Panc1 (cell line): Measurements from ENCODE around the gene HBG2. TPM values are rescaled to one million over a fixed set of nuclear protein-coding genes. Genes with fewer than 3 reads are reported as not detected.

Source experiments
- ATAC-seq: fragments of 200-7000 bp; cut with Tn5 transposase; 2 replicates; pipeline ENCODE4 v1.9.1; 2020; ENCODE audit warnings: mild to moderate bottlenecking, moderate library complexity
- BruUV-seq: library from RNA; stranded (reverse); fragments of 400-500 nt; replicated peaks from 2 replicates; lab custom pipeline; 2021; lab: Mats Ljungman, UMichigan
- CTCF ChIA-PET: fragments of 300-600 bp; sonication (Branson Sonifier 250); formaldehyde crosslinking; loops from one replicate; lab custom pipeline; 2022; ENCODE audit warnings: antibody characterized with exemption; lab: Charles Lee
- POLR2A ChIA-PET: fragments of 300-600 bp; sonication (Branson Sonifier 250); formaldehyde crosslinking; loops from one replicate; lab custom pipeline; 2022; ENCODE audit warnings: antibody characterized with exemption; lab: Charles Lee
- DNase-seq: peaks from one replicate; pipeline ENCODE4 v3.0.0-alpha.2; 2010; ENCODE audit warnings: low read depth, low spot score
- H3K27ac ChIP-seq: 2 replicates; pipeline ENCODE4 v1.5.1; 2011; ENCODE audit warnings: mild to moderate bottlenecking, low read length, inconsistent platforms
- H3K27me3 ChIP-seq: fragments of 200-500 bp; sonication (Bioruptor generic); 2 replicates; pipeline ENCODE4 v1.6.0; 2014; ENCODE audit warnings: low read length, inconsistent platforms; ENCODE audit not compliant: control insufficient read depth, insufficient read depth
- H3K36me3 ChIP-seq: fragments of 200-500 bp; sonication (Bioruptor generic); 2 replicates; pipeline ENCODE4 v1.5.1; 2014; ENCODE audit warnings: inconsistent platforms, mild to moderate bottlenecking, low read length, moderate library complexity; ENCODE audit not compliant: control insufficient read depth, insufficient read depth
- H3K4me1 ChIP-seq: 2 replicates; pipeline ENCODE4 v1.5.1; 2011; ENCODE audit warnings: inconsistent platforms, mild to moderate bottlenecking, low read length, moderate library complexity; ENCODE audit not compliant: control insufficient read depth, insufficient read depth
- H3K4me3 ChIP-seq, 2 experiments: 2 replicates each; pipeline ENCODE4 v1.5.1; 2011 to 2012; ENCODE audit warnings: low read depth in 2 of 2, low read length in 2 of 2, mild to moderate bottlenecking in 2 of 2, inconsistent platforms in 1 of 2, moderate library complexity in 1 of 2
- H3K9me3 ChIP-seq: fragments of 200-500 bp; sonication (Bioruptor generic); 2 replicates; pipeline ENCODE4 v1.5.1; 2014; ENCODE audit warnings: low read depth, mild to moderate bottlenecking, inconsistent platforms, low read length, moderate library complexity; ENCODE audit not compliant: control insufficient read depth, insufficient read depth
- POLR2AphosphoS5 ChIP-seq: IDR thresholded peaks from 2 replicates; pipeline ENCODE4 v1.6.1; 2012; ENCODE audit warnings: mild to moderate bottlenecking, low read depth, low read length, moderate library complexity
- SIN3A ChIP-seq: IDR thresholded peaks from 2 replicates; pipeline ENCODE4 v1.6.1; 2012; ENCODE audit warnings: low read depth, mild to moderate bottlenecking, low read length, moderate library complexity, borderline replicate concordance; ENCODE audit not compliant: insufficient read depth
- TCF7L2 ChIP-seq: IDR thresholded peaks from 2 replicates; pipeline ENCODE4 v1.6.1; 2011; ENCODE audit warnings: mild to moderate bottlenecking, low read depth, low read length, inconsistent platforms
- in situ Hi-C: cut with HindIII; loops from 2 replicates; pipeline ENCODE4 v1.10.0; 2016; ENCODE audit warnings: low sequenced_read_pairs, low pct_unique_long_range_greater_than_20kb
- intact Hi-C: fragments of 100-400 bp; cut with micrococcal nuclease; formaldehyde crosslinking; loops from one replicate; pipeline ENCODE4 v1.10.0; 2022; ENCODE audit not compliant: unreplicated experiment
- total RNA-seq: library from RNA; stranded (reverse); gene quantifications from one replicate; pipeline ENCODE4 v1.2.1, GENCODE V29; 2021; ENCODE audit not compliant: unreplicated experiment
- TF ChIP-seq, protein P1 (sequence below), 2 experiments: IDR thresholded peaks; 2 replicates each; pipeline ENCODE4 v1.6.1; 2011 to 2012; ENCODE audit warnings: low read depth in 2 of 2, control low read depth in 1 of 2, low read length in 1 of 2, mild to moderate bottlenecking in 1 of 2, moderate library complexity in 1 of 2; ENCODE audit not compliant: insufficient read depth in 1 of 2
- TF ChIP-seq, protein P2 (sequence below): fragments of 450-650 bp; IDR thresholded peaks from 2 replicates; pipeline ENCODE4 v1.5.1; 2017; ENCODE audit warnings: mild to moderate bottlenecking

Gene HBG2
- total RNA-seq, 1 experiment from 2014 or later, result 6.5 TPM

GRCh38 chr11:5283086-5283485, 28.5 kb upstream of the HBG2 start:
- no peaks in the 10 kb centered on the region for H3K9me3 ChIP-seq
- no TSS peak for BruUV-seq
- no peak overlapping the region for H3K27ac ChIP-seq
- CTCF ChIA-PET, result no interaction called here
- POLR2A ChIA-PET, result no interaction called here
- ATAC-seq (no peak), DNase-seq (no peak)
- no peaks in the 10 kb centered on the region for H3K36me3 ChIP-seq
- H3K4me1 ChIP-seq, result peaks cover 7% of the 10 kb centered on the region; the same call in 1 of the 2 replicates
- H3K27me3 ChIP-seq, result no peaks in the 10 kb centered on the region
- in situ Hi-C loops (no loop called here), intact Hi-C loops (loop anchor here (10.0 kb wide), 1 partner anchor 1098 kb away; no protein-coding TSS in a partner anchor)
- H3K4me3 ChIP-seq, result no peak overlapping the region
- no peak for TF ChIP-seq POLR2AphosphoS5
- no peak for TF ChIP-seq SIN3A
- TF ChIP-seq TCF7L2, result no peak
- TF ChIP-seq, protein P1, sequence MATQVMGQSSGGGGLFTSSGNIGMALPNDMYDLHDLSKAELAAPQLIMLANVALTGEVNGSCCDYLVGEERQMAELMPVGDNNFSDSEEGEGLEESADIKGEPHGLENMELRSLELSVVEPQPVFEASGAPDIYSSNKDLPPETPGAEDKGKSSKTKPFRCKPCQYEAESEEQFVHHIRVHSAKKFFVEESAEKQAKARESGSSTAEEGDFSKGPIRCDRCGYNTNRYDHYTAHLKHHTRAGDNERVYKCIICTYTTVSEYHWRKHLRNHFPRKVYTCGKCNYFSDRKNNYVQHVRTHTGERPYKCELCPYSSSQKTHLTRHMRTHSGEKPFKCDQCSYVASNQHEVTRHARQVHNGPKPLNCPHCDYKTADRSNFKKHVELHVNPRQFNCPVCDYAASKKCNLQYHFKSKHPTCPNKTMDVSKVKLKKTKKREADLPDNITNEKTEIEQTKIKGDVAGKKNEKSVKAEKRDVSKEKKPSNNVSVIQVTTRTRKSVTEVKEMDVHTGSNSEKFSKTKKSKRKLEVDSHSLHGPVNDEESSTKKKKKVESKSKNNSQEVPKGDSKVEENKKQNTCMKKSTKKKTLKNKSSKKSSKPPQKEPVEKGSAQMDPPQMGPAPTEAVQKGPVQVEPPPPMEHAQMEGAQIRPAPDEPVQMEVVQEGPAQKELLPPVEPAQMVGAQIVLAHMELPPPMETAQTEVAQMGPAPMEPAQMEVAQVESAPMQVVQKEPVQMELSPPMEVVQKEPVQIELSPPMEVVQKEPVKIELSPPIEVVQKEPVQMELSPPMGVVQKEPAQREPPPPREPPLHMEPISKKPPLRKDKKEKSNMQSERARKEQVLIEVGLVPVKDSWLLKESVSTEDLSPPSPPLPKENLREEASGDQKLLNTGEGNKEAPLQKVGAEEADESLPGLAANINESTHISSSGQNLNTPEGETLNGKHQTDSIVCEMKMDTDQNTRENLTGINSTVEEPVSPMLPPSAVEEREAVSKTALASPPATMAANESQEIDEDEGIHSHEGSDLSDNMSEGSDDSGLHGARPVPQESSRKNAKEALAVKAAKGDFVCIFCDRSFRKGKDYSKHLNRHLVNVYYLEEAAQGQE (IDR thresholded peaks at IDR 0.05; ENCODE audit: insufficient read depth in 1 of 2, low read depth in 2 of 2, low read length in 1 of 2), result no peak
- TF ChIP-seq, protein P2, sequence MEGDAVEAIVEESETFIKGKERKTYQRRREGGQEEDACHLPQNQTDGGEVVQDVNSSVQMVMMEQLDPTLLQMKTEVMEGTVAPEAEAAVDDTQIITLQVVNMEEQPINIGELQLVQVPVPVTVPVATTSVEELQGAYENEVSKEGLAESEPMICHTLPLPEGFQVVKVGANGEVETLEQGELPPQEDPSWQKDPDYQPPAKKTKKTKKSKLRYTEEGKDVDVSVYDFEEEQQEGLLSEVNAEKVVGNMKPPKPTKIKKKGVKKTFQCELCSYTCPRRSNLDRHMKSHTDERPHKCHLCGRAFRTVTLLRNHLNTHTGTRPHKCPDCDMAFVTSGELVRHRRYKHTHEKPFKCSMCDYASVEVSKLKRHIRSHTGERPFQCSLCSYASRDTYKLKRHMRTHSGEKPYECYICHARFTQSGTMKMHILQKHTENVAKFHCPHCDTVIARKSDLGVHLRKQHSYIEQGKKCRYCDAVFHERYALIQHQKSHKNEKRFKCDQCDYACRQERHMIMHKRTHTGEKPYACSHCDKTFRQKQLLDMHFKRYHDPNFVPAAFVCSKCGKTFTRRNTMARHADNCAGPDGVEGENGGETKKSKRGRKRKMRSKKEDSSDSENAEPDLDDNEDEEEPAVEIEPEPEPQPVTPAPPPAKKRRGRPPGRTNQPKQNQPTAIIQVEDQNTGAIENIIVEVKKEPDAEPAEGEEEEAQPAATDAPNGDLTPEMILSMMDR, result no peak

DNA sequence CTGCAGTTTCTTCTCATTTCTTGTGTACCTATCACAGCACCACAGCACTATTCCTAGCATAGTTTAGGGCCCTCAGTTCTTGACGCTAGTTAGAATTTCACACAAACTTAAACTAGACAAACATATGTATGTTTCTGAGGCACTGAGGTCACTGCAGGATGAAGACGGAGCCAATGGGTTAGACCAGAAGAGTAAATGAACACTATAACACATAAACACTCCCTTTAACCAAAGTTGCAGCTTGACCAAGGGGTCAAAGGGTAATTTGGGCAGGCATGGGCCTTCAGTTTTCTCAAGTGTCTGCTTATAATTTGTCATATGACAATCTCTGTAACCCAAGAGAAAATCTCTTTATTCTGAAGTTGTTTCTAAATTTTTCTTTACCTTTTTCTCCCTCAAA, 28.0 kb upstream of the HBG2 start:
- CTCF ChIA-PET, result no interaction called here
- in situ Hi-C loops (no loop called here), intact Hi-C loops (loop anchor here (10.0 kb wide), 1 partner anchor 1098 kb away; no protein-coding TSS in a partner anchor)
- TF ChIP-seq SIN3A (no peak), POLR2AphosphoS5 (no peak), TCF7L2 (no peak)
- TF ChIP-seq, protein P2, result no peak
- TF ChIP-seq, protein P1 (IDR thresholded peaks at IDR 0.05; ENCODE audit: insufficient read depth in 1 of 2, low read depth in 2 of 2, low read length in 1 of 2), result no peak
- POLR2A ChIA-PET, result no interaction called here
- Histone ChIP-seq H3K27me3 (no peaks in the 10 kb centered on the region), H3K4me1 (peaks cover 7% of the 10 kb centered on the region; the same call in 1 of the 2 replicates), H3K36me3 (no peaks in the 10 kb centered on the region), H3K4me3 (no peak overlapping the region), H3K9me3 (no peaks in the 10 kb centered on the region), H3K27ac (no peak overlapping the region)
- DNase-seq, result no peak
- ATAC-seq, result no peak
- no TSS peak for BruUV-seq
